ENCODE results near the gene LRRC4B.

Gene LRRC4B

GRCh38 chr19:50551034-50551714 is 17.1 kb downstream of the LRRC4B start:
- TF ChIP-seq EP300 (IDR thresholded peaks at IDR 0.05; ENCODE audit: borderline replicate concordance) (no peak), MAX (IDR thresholded peaks at IDR 0.05) (no peak), TAF1 (IDR thresholded peaks at IDR 0.05; ENCODE audit: low read depth) (no peak), ZBTB7A (IDR thresholded peaks at IDR 0.05; ENCODE audit: low read depth) (no peak), YY1 (IDR thresholded peaks at IDR 0.05; ENCODE audit: low read depth) (no peak), TEAD4 (IDR thresholded peaks at IDR 0.05) (no peak), USF1 (IDR thresholded peaks at IDR 0.05) (no peak), CREB1 (IDR thresholded peaks at IDR 0.05; ENCODE audit: low read depth) (no peak), CEBPB (IDR thresholded peaks at IDR 0.05) (no peak), RAD21 (IDR thresholded peaks at IDR 0.05; ENCODE audit: low read depth) (no peak)

GRCh38 chr19:50550594-50550966 is 17.7 kb downstream of the LRRC4B start:
- TF ChIP-seq EP300 (IDR thresholded peaks at IDR 0.05; ENCODE audit: borderline replicate concordance) (no peak), YY1 (IDR thresholded peaks at IDR 0.05; ENCODE audit: low read depth) (no peak), RAD21 (IDR thresholded peaks at IDR 0.05; ENCODE audit: low read depth) (no peak), EGR1 (IDR thresholded peaks at IDR 0.05) (no peak), NFIC (IDR thresholded peaks at IDR 0.05) (no peak), CREB1 (IDR thresholded peaks at IDR 0.05; ENCODE audit: low read depth) (no peak), CEBPB (IDR thresholded peaks at IDR 0.05) (no peak), ZBTB7A (IDR thresholded peaks at IDR 0.05; ENCODE audit: low read depth) (no peak), MAX (IDR thresholded peaks at IDR 0.05) (no peak), TCF12 (IDR thresholded peaks at IDR 0.05; ENCODE audit: low read depth) (no peak), FOXM1 (IDR thresholded peaks at IDR 0.05; ENCODE audit: borderline replicate concordance, low read depth) (no peak), REST (IDR thresholded peaks at IDR 0.05; ENCODE audit: low read depth) (no peak), USF1 (IDR thresholded peaks at IDR 0.05) (no peak)

- TF ChIP-seq YY1 (IDR thresholded peaks at IDR 0.05; ENCODE audit: low read depth) (no peak), TAF1 (IDR thresholded peaks at IDR 0.05; ENCODE audit: low read depth) (no peak), FOXM1 (IDR thresholded peaks at IDR 0.05; ENCODE audit: borderline replicate concordance, low read depth) (no peak), CEBPB (IDR thresholded peaks at IDR 0.05) (no peak), REST (IDR thresholded peaks at IDR 0.05; ENCODE audit: low read depth) (no peak), TCF12 (IDR thresholded peaks at IDR 0.05; ENCODE audit: low read depth) (no peak), EP300 (IDR thresholded peaks at IDR 0.05; ENCODE audit: borderline replicate concordance) (no peak), ZBTB7A (IDR thresholded peaks at IDR 0.05; ENCODE audit: low read depth) (no peak), TEAD4 (IDR thresholded peaks at IDR 0.05) (no peak), MAX (IDR thresholded peaks at IDR 0.05) (no peak), EGR1 (IDR thresholded peaks at IDR 0.05) (no peak), NFIC (IDR thresholded peaks at IDR 0.05) (no peak), RAD21 (IDR thresholded peaks at IDR 0.05; ENCODE audit: low read depth) (no peak), USF1 (IDR thresholded peaks at IDR 0.05) (no peak), CREB1 (IDR thresholded peaks at IDR 0.05; ENCODE audit: low read depth) (no peak)
Observed at GRCh38 chr19:50549927-50550593, 18.2 kb downstream of the LRRC4B start.

GRCh38 chr19:50549059-50549926 is 18.9 kb downstream of the LRRC4B start:
- TF ChIP-seq TAF1 (IDR thresholded peaks at IDR 0.05; ENCODE audit: low read depth) (no peak), MAX (IDR thresholded peaks at IDR 0.05) (no peak), FOXM1 (IDR thresholded peaks at IDR 0.05; ENCODE audit: borderline replicate concordance, low read depth) (no peak), TCF12 (IDR thresholded peaks at IDR 0.05; ENCODE audit: low read depth) (no peak), USF1 (IDR thresholded peaks at IDR 0.05) (no peak), CEBPB (IDR thresholded peaks at IDR 0.05) (no peak), REST (IDR thresholded peaks at IDR 0.05; ENCODE audit: low read depth) (no peak), ZBTB7A (IDR thresholded peaks at IDR 0.05; ENCODE audit: low read depth) (no peak), TEAD4 (IDR thresholded peaks at IDR 0.05) (no peak), EP300 (IDR thresholded peaks at IDR 0.05; ENCODE audit: borderline replicate concordance) (no peak)
